HCT116 (cell line): ENCODE results near the gene QRICH1. TPM values are rescaled to one million over a fixed set of nuclear protein-coding genes. Genes with fewer than 3 reads are reported as not detected.

ENCODE experiments used
- ATAC-seq: fragments of 200-7000 bp; cut with Tn5 transposase; 2 replicates; pipeline ENCODE4 v1.9.1; 2020; ENCODE audit warnings: mild to moderate bottlenecking, moderate library complexity
- BruUV-seq: library from RNA; stranded (reverse); fragments of 400-500 nt; replicated peaks from 2 replicates; lab custom pipeline; 2021; lab: Mats Ljungman, UMichigan
- CTCF ChIA-PET: fragments of 300-600 bp; sonication (Branson Sonifier 250); formaldehyde crosslinking; loops from one replicate; lab custom pipeline; 2021; ENCODE audit warnings: antibody characterized with exemption; lab: Charles Lee
- POLR2A ChIA-PET: fragments of 300-600, 350-600 bp; sonication (Branson Sonifier 250); formaldehyde crosslinking; loops from one replicate; lab custom pipeline; 2021; ENCODE audit warnings: antibody characterized with exemption; lab: Charles Lee
- RAD21 ChIA-PET, 2 experiments: fragments of 300-600 bp; sonication (Branson Sonifier 250); formaldehyde crosslinking; loops; one replicate each; lab custom pipeline; 2023; ENCODE audit warnings: low total read pairs in 2 of 2; ENCODE audit not compliant: uncharacterized antibody in 2 of 2, unreplicated experiment in 2 of 2, low non-redundant PET in 1 of 2; lab: Charles Lee
- DNase-seq: peaks from one replicate; pipeline ENCODE4 v3.0.0-alpha.2; 2010; ENCODE audit warnings: low read depth, low spot score
- H2AFZ ChIP-seq: fragments of 200-600 bp; shearing (Covaris generic), sonication (generic); 2 replicates; pipeline ENCODE4 v1.6.1; 2017; ENCODE audit warnings: low read depth, mixed run types, mixed read lengths, antibody characterized with exemption, low read length; ENCODE audit not compliant: poor library complexity, severe bottlenecking
- H3K27ac ChIP-seq: 2 replicates; pipeline ENCODE4 v1.5.1; 2012; ENCODE audit warnings: low read depth, low read length
- H3K27me3 ChIP-seq: fragments of 200-600 bp; sonication (generic); 2 replicates; pipeline ENCODE4 v1.6.1; 2016; ENCODE audit warnings: mixed run types, low read length, mixed read lengths; ENCODE audit not compliant: insufficient read depth
- H3K36me3 ChIP-seq, 2 experiments: fragments of 200-500 bp in 1 of 2; fragments of 200-600 bp in 1 of 2; sonication (Bioruptor generic) in 1 of 2; sonication (generic) in 1 of 2; 2 replicates each; pipeline versions ENCODE4 v1.5.1 to v1.6.1; 2014 to 2016; ENCODE audit warnings: low read length in 2 of 2, inconsistent platforms in 1 of 2, mixed read lengths in 1 of 2, mixed run types in 1 of 2; ENCODE audit not compliant: insufficient read depth in 2 of 2, control insufficient read depth in 1 of 2
- H3K4me1 ChIP-seq, 2 experiments: fragments of 200-600 bp in 1 of 2; sonication (generic) in 1 of 2; 2 replicates each; pipeline versions ENCODE4 v1.5.1 to v1.6.1; 2012 to 2017; ENCODE audit warnings: low read length in 2 of 2, inconsistent platforms in 1 of 2, mild to moderate bottlenecking in 1 of 2, mixed read lengths in 1 of 2, mixed run types in 1 of 2, moderate library complexity in 1 of 2; ENCODE audit not compliant: insufficient read depth in 2 of 2, control insufficient read depth in 1 of 2
- H3K4me2 ChIP-seq: fragments of 200-600 bp; sonication (generic); 2 replicates; pipeline ENCODE4 v1.6.1; 2017; ENCODE audit warnings: mixed run types, low read length, mixed read lengths
- H3K4me3 ChIP-seq, 2 experiments: fragments of 200-600 bp in 1 of 2; sonication (generic) in 1 of 2; replicated peaks in 1 of 2; 2 replicates each; pipeline ENCODE4 v1.5.1; 2011 to 2016; ENCODE audit warnings: low read length in 2 of 2, control low read depth in 1 of 2, low read depth in 1 of 2, mild to moderate bottlenecking in 1 of 2, mixed read lengths in 1 of 2, mixed run types in 1 of 2
- H3K79me2 ChIP-seq: fragments of 200-600 bp; sonication (generic); 2 replicates; pipeline ENCODE4 v1.6.1; 2017; ENCODE audit warnings: mild to moderate bottlenecking, mixed run types, low read length, moderate library complexity, mixed read lengths; ENCODE audit not compliant: insufficient read depth
- H3K9ac ChIP-seq: fragments of 200-600 bp; sonication (generic); 2 replicates; pipeline ENCODE4 v1.6.1; 2016; ENCODE audit warnings: low read length, mixed read lengths
- H3K9me2 ChIP-seq: fragments of 200-600 bp; sonication (generic), shearing (Covaris generic); 2 replicates; pipeline ENCODE4 v1.6.1; 2017; ENCODE audit warnings: mixed run types, mild to moderate bottlenecking, moderate library complexity; ENCODE audit not compliant: insufficient read depth
- H3K9me3 ChIP-seq, 2 experiments: fragments of 200-500 bp in 1 of 2; fragments of 200-600 bp in 1 of 2; sonication (Bioruptor generic) in 1 of 2; sonication (generic) in 1 of 2; 2 replicates each; pipeline ENCODE4 v1.6.1; 2014 to 2017; ENCODE audit warnings: low read length in 2 of 2, mixed read lengths in 2 of 2, inconsistent platforms in 1 of 2, low read depth in 1 of 2, mild to moderate bottlenecking in 1 of 2, mixed run types in 1 of 2, moderate library complexity in 1 of 2; ENCODE audit not compliant: control insufficient read depth in 1 of 2, insufficient read depth in 1 of 2
- H4K20me1 ChIP-seq: fragments of 200-600 bp; sonication (generic), shearing (Covaris generic); 2 replicates; pipeline ENCODE4 v1.6.1; 2017; ENCODE audit warnings: mixed run types, mild to moderate bottlenecking, moderate library complexity; ENCODE audit not compliant: insufficient read depth
- ATF3 ChIP-seq: IDR thresholded peaks from 2 replicates; pipeline ENCODE4 v1.6.1; 2012
- CTCF ChIP-seq, 3 experiments: fragments of 200-600 bp in 1 of 3; sonication (generic) in 1 of 3; IDR thresholded peaks in 2 of 3; conservative IDR thresholded peaks in 1 of 3; 2 replicates each; pipeline ENCODE4 v1.5.1; 2012 to 2017; ENCODE audit warnings: low read depth in 2 of 3, low read length in 2 of 3, antibody characterized with exemption in 1 of 3, borderline replicate concordance in 1 of 3, control low read depth in 1 of 3, mild to moderate bottlenecking in 1 of 3, mixed read lengths in 1 of 3, mixed run types in 1 of 3, moderate library complexity in 1 of 3; ENCODE audit not compliant: insufficient read depth in 1 of 3
- ELF1 ChIP-seq: IDR thresholded peaks from 2 replicates; pipeline ENCODE4 v1.6.1; 2012; ENCODE audit warnings: low read depth, borderline replicate concordance
- EZH2 ChIP-seq: fragments of 200-600 bp; sonication (generic); IDR thresholded peaks from 2 replicates; pipeline ENCODE4 v1.6.1; 2017; ENCODE audit warnings: antibody characterized with exemption, mixed run types
- EZH2phosphoT487 ChIP-seq: fragments of 200-600 bp; IDR thresholded peaks from 2 replicates; pipeline ENCODE4 v1.6.1; 2018; ENCODE audit warnings: antibody characterized with exemption, borderline replicate concordance
- POLR2A ChIP-seq: IDR thresholded peaks from 2 replicates; pipeline ENCODE4 v1.7.0; 2011; ENCODE audit warnings: borderline replicate concordance; ENCODE audit not compliant: insufficient read depth, insufficient read length; ENCODE audit errors: extremely low read depth
- intact Hi-C: fragments of 100-400 bp; cut with micrococcal nuclease; formaldehyde crosslinking; loops from 2 replicates; pipeline ENCODE4 v1.10.0; 2022
- total RNA-seq: library from RNA; stranded (reverse); gene quantifications from one replicate; pipeline ENCODE4 v1.2.1, GENCODE V29; 2021; ENCODE audit not compliant: unreplicated experiment

QRICH1 gene
- total RNA-seq, 1 experiment from 2014 or later = 105 TPM

- TF ChIP-seq CTCF (IDR thresholded peaks at IDR 0.05 in 2 of 3, conservative IDR thresholded peaks at IDR 0.05 in 1 of 3; ENCODE audit: borderline replicate concordance in 1 of 3, insufficient read depth in 1 of 3, low read depth in 2 of 3, low read length in 2 of 3) (no peak), EZH2phosphoT487 (no peak), EZH2 (no peak)
- TF ChIP-seq, all 23 proteins: peak for 0
Measured at GRCh38 chr3:49015765-49016164, 78.1 kb downstream of the QRICH1 start (continued).

- Histone ChIP-seq H3K36me3 (peaks cover 19 to 36% of the 10 kb centered on the region in 2 experiments; a peak in 3 of 4 replicates), H3K4me1 (peaks cover 14 to 38% of the 10 kb centered on the region in 2 experiments), H3K9ac (no peak overlapping the region), H3K9me2 (no peaks in the 10 kb centered on the region), H3K27ac (no peak overlapping the region), H3K79me2 (peaks cover 50% of the 10 kb centered on the region), H3K27me3 (no peaks in the 10 kb centered on the region), H3K4me2 (no peak overlapping the region), H3K4me3 (no peak overlapping the region), H4K20me1 (no peaks in the 10 kb centered on the region), H2AFZ (no peak overlapping the region), H3K9me3 (no peaks in the 10 kb centered on the region)
- ChIA-PET POLR2A (interaction anchor here (4.1 kb wide), 1 partner anchor 7 kb away, joined by 39 read pairs; the partner anchor contains the start of gene WDR6), RAD21 (no interaction called here), CTCF (no interaction called here)
- no peak for DNase-seq
- BruUV-seq = no TSS peak
- intact Hi-C loops = no loop called here
- ATAC-seq = no peak
- TF ChIP-seq ATF3 (no peak), ELF1 (no peak), POLR2A (no peak), EZH2 (no peak)
- TF ChIP-seq, all 23 proteins: peak for 0
Measured at GRCh38 chr3:49015072-49015471, 78.8 kb downstream of the QRICH1 start.
